Hepatocyte (in vitro differentiated cells): Measurements from ENCODE around the gene PLA2G4D.
"Not testable (repeated sequence)": the region's sequence is repeated elsewhere in the genome, so short reads cannot be mapped to it uniquely, and the experiment has no call there.

ENCODE experiments used
- EZH2 ChIP-seq: fragments of 200-600 bp; sonication (generic); IDR thresholded peaks from 2 replicates; pipeline ENCODE4 v1.6.1; 2016; ENCODE audit warnings: antibody characterized with exemption, mild to moderate bottlenecking, borderline replicate concordance
- EZH2phosphoT487 ChIP-seq: fragments of 200-600 bp; sonication (generic); IDR thresholded peaks from one replicate; pipeline ENCODE4 v1.6.1; 2018; ENCODE audit warnings: antibody characterized with exemption, mild to moderate bottlenecking, low read depth, moderate library complexity; ENCODE audit not compliant: unreplicated experiment, severe bottlenecking
- TF ChIP-seq, protein P1 (sequence below): fragments of 200-600 bp; sonication (generic); IDR thresholded peaks from 2 replicates; pipeline ENCODE4 v1.5.1; 2016; ENCODE audit warnings: antibody characterized with exemption, mild to moderate bottlenecking; ENCODE audit not compliant: poor library complexity

DNA sequence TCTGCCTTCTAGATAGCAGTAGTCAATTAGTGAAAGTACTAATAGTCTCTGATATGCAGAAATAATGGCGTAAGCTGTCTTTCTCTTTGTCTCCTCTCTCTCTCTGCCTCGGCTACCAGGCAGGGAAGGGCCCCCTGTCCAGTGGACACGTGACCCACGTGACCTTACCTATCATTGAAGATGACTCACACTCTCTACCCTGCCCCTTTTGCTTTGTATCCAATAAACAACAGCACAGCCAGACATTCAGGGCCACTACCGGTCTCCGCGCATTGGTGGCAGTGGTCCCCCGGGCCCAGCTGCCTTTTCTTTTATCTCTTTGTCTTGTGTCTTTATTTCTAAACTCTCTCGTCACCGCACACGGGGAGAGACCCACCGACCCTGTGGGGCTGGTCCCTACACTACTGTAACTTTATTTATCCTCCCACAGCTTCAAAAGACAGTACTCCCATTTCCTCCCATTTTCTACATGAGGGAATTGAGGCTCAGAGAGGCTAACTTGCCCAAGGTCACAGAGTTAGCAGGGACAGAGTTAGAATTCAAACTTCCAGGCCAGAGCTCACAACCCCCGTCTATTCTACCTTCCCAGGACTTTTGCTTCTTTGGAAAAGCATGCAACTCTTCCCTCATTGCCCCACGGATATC is 2.5 kb downstream of the PLA2G4D start:
- TF ChIP-seq, protein P1, sequence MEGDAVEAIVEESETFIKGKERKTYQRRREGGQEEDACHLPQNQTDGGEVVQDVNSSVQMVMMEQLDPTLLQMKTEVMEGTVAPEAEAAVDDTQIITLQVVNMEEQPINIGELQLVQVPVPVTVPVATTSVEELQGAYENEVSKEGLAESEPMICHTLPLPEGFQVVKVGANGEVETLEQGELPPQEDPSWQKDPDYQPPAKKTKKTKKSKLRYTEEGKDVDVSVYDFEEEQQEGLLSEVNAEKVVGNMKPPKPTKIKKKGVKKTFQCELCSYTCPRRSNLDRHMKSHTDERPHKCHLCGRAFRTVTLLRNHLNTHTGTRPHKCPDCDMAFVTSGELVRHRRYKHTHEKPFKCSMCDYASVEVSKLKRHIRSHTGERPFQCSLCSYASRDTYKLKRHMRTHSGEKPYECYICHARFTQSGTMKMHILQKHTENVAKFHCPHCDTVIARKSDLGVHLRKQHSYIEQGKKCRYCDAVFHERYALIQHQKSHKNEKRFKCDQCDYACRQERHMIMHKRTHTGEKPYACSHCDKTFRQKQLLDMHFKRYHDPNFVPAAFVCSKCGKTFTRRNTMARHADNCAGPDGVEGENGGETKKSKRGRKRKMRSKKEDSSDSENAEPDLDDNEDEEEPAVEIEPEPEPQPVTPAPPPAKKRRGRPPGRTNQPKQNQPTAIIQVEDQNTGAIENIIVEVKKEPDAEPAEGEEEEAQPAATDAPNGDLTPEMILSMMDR: not testable (repeated sequence)
- not testable (repeated sequence) for TF ChIP-seq EZH2, EZH2phosphoT487
